Ovary (tissue), 3 donors: ENCODE results near the gene POLR3B.

ENCODE experiments used
- CTCF ChIP-seq, 3 donors: fragments of 450-650 bp in 2 of 3; fragments of 200-600 bp in 1 of 3; IDR thresholded peaks; one replicate each; pipeline versions ENCODE4 v1.5.1 to v1.8.0; 2016 to 2022; ENCODE audit warnings: antibody characterized with exemption in 3 of 3, mild to moderate bottlenecking in 1 of 3
- POLR2A ChIP-seq: fragments of 450-650 bp; IDR thresholded peaks from one replicate; pipeline ENCODE4 v1.6.1; 2017; ENCODE audit warnings: antibody characterized with exemption, mild to moderate bottlenecking, moderate library complexity
- donor health status: DM: no; HTN: no; CAD: no.

- TF ChIP-seq CTCF (IDR thresholded peaks at IDR 0.05) (no peak), POLR2A (no peak)
Observed at GRCh38 chr12:106309671-106310505, 47.7 kb upstream of the POLR3B start.
